ENCODE data around the gene NR2C1.

GRCh38 chr12:95096852-95097251 lies 23.4 kb upstream of the NR2C1 start:
- TF ChIP-seq POLR2AphosphoS5 (IDR thresholded peaks at IDR 0.05; ENCODE audit: low read depth, low read length) = no peak
- TF ChIP-seq REST (IDR thresholded peaks at IDR 0.05; ENCODE audit: insufficient read depth in 1 of 2, low read depth in 2 of 2, low read length in 2 of 2) = no peak
- no peak for TF ChIP-seq TAF1 (IDR thresholded peaks at IDR 0.05; ENCODE audit: borderline replicate concordance, insufficient read depth, low read length)
- TF ChIP-seq SIN3A (IDR thresholded peaks at IDR 0.05; ENCODE audit: borderline replicate concordance, insufficient read depth, low read length) = no peak

All from PFSK-1 (cell line).